Vagina (tissue), 2 donors: Measurements from ENCODE around the gene LCT. TPM values are rescaled to one million over a fixed set of nuclear protein-coding genes. Genes with fewer than 3 reads are reported as not detected.

ENCODE experiments used
- DNase-seq, 2 donors: peaks; one replicate each; pipeline ENCODE4 v3.0.0-alpha.2; 2017; ENCODE audit errors: extremely low spot score in 2 of 2
- H3K27ac ChIP-seq: fragments of 200-600 bp; sonication (generic); one replicate; pipeline ENCODE4 v1.5.1; 2019
- H3K27me3 ChIP-seq: fragments of 200-600 bp; sonication (generic); one replicate; pipeline ENCODE4 v1.5.1; 2019
- H3K36me3 ChIP-seq, 2 donors: fragments of 200-600 bp; sonication (generic); one replicate each; pipeline ENCODE4 v1.5.1; 2017 to 2019
- H3K4me1 ChIP-seq: fragments of 200-600 bp; sonication (generic); one replicate; pipeline ENCODE4 v1.5.1; 2019
- H3K4me3 ChIP-seq, 2 donors: fragments of 200-600 bp; sonication (generic); 1 replicate in 1 of 2; 2 replicates in 1 of 2; pipeline ENCODE4 v1.5.1; 2016 to 2019
- H3K9me3 ChIP-seq: fragments of 200-600 bp; sonication (generic); one replicate; pipeline ENCODE4 v1.5.1; 2019
- CTCF ChIP-seq, 3 experiments: fragments of 450-650 bp in 2 of 3; fragments of 200-600 bp in 1 of 3; sonication (generic) in 1 of 3; IDR thresholded peaks; one replicate each; pipeline ENCODE4 v1.5.1; 2017 to 2019; ENCODE audit warnings: antibody characterized with exemption in 3 of 3, mild to moderate bottlenecking in 2 of 3, moderate library complexity in 2 of 3
- POLR2A ChIP-seq, 2 donors: fragments of 450-650 bp; IDR thresholded peaks; one replicate each; pipeline ENCODE4 v1.6.1; 2017; ENCODE audit warnings: antibody characterized with exemption in 2 of 2, mild to moderate bottlenecking in 2 of 2, moderate library complexity in 2 of 2
- POLR2AphosphoS5 ChIP-seq, 2 donors: sonication (generic); formaldehyde crosslinking; IDR thresholded peaks; one replicate each; pipeline ENCODE4 v1.9.0; 2017; ENCODE audit warnings: antibody characterized with exemption in 2 of 2, mild to moderate bottlenecking in 2 of 2, low read depth in 1 of 2; ENCODE audit not compliant: insufficient read depth in 1 of 2
- intact Hi-C: fragments of 100-400 bp; cut with DNase I; formaldehyde crosslinking; loops from one replicate; pipeline ENCODE4 v1.15.1; 2023
- total RNA-seq: library from RNA; depleted of rRNA; stranded (reverse); fragments of >200 nt; gene quantifications from one replicate; pipeline ENCODE4 v1.2.3, GENCODE V29; 2016

LCT gene
- total RNA-seq, 1 donor from 2014 or later, result not detected

GRCh38 chr2:135825550-135826176 is 11.3 kb downstream of the LCT start:
- TF ChIP-seq POLR2AphosphoS5 (IDR thresholded peaks at IDR 0.05; ENCODE audit: insufficient read depth in 1 of 2, low read depth in 1 of 2), result no peak
- intact Hi-C loops, result no loop called here
- Histone ChIP-seq H3K27me3 (no peaks in the 10 kb centered on the region), H3K27ac (no peak overlapping the region), H3K4me3 (no peak overlapping the region), H3K36me3 (no peaks in the 10 kb centered on the region), H3K4me1 (no peaks in the 10 kb centered on the region), H3K9me3 (no peaks in the 10 kb centered on the region)
- DNase-seq, result no peak

- Histone ChIP-seq H3K27me3 (no peaks in the 10 kb centered on the region), H3K4me3 (no peak overlapping the region), H3K36me3 (no peaks in the 10 kb centered on the region), H3K4me1 (no peaks in the 10 kb centered on the region), H3K9me3 (no peaks in the 10 kb centered on the region), H3K27ac (no peak overlapping the region)
- no peak for TF ChIP-seq POLR2A (IDR thresholded peaks at IDR 0.05)
- no peak for TF ChIP-seq POLR2AphosphoS5 (IDR thresholded peaks at IDR 0.05; ENCODE audit: insufficient read depth in 1 of 2, low read depth in 1 of 2)
- no peak for TF ChIP-seq CTCF (IDR thresholded peaks at IDR 0.05)
- intact Hi-C loops, result no loop called here
- DNase-seq, result no peak
Observed at GRCh38 chr2:135825131-135825530, 11.9 kb downstream of the LCT start.

DNA sequence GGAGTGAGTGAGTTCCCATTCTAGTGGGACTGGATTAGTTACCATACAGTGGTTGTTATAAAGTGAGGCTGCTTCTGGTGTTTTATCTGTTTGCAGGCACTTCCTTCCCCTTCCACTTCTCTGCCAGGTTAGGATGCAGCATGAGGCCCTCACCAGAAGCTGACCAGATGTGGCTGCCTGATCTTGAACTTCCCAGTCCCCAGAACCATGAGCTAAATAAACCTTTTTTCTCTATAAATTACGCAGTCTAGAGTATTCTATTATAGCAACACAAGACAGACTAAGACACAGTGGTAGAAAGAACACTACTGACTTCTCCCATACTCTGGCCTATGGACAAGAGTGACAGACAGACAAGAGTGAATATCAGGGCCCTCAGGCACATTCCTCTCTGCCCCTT is 14.1 kb downstream of the LCT start:
- intact Hi-C loops, result no loop called here
- Histone ChIP-seq H3K27ac (no peak overlapping the region), H3K27me3 (no peaks in the 10 kb centered on the region), H3K9me3 (no peaks in the 10 kb centered on the region), H3K4me1 (no peaks in the 10 kb centered on the region), H3K36me3 (no peaks in the 10 kb centered on the region), H3K4me3 (no peak overlapping the region)
- no peak for TF ChIP-seq CTCF (IDR thresholded peaks at IDR 0.05)
- no peak for TF ChIP-seq POLR2A (IDR thresholded peaks at IDR 0.05)
- TF ChIP-seq POLR2AphosphoS5 (IDR thresholded peaks at IDR 0.05; ENCODE audit: insufficient read depth in 1 of 2, low read depth in 1 of 2), result no peak
- no peak for DNase-seq

- H3K36me3 ChIP-seq, result no peaks in the 10 kb centered on the region
- intact Hi-C loops, result no loop called here
- DNase-seq, result no peak
- no peak for TF ChIP-seq CTCF (IDR thresholded peaks at IDR 0.05)
- no peak for TF ChIP-seq POLR2AphosphoS5 (IDR thresholded peaks at IDR 0.05; ENCODE audit: insufficient read depth in 1 of 2, low read depth in 1 of 2)
- TF ChIP-seq POLR2A (IDR thresholded peaks at IDR 0.05), result no peak
- no peaks in the 10 kb centered on the region for H3K4me1 ChIP-seq
- H3K27me3 ChIP-seq, result no peaks in the 10 kb centered on the region
- no peak overlapping the region for H3K27ac ChIP-seq
- H3K4me3 ChIP-seq, result no peak overlapping the region
- H3K9me3 ChIP-seq, result no peaks in the 10 kb centered on the region
Observed at GRCh38 chr2:135821190-135821589, 15.8 kb downstream of the LCT start.

DNA sequence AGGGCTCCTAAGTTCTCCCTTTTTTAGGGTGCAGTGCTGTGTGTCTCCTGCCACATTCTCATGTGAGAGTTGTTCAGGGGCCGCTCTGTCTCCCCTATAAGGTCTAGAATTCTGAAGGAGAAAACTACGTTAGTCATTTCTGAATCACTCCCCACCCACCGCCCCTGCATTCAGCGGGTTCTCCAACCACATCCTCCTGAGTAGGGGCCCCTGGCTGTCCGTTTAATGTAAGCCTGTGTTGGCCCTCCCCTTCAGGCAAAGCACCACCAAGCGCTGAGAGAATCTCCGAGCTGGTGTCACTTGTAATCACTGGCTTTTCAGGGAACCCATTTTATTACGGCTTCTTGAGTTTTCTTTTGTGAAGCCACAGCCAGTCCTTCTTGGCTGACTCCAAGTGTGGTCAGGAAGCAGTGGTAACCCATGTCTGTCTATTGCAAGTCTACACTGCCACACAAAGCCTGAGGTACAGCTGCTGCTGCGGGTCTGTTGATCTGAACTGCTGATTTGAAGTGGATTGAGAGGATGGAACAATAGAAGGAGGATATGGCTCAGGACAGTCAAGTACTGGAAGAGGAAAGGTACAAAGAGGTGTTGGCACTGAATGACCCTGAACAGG is 16.9 kb downstream of the LCT start:
- H3K4me1 ChIP-seq, result no peaks in the 10 kb centered on the region
- no peak for DNase-seq
- no peak overlapping the region for H3K27ac ChIP-seq
- no peaks in the 10 kb centered on the region for H3K9me3 ChIP-seq
- no peaks in the 10 kb centered on the region for H3K27me3 ChIP-seq
- TF ChIP-seq POLR2A (IDR thresholded peaks at IDR 0.05) (no peak), POLR2AphosphoS5 (IDR thresholded peaks at IDR 0.05; ENCODE audit: insufficient read depth in 1 of 2, low read depth in 1 of 2) (no peak), CTCF (IDR thresholded peaks at IDR 0.05) (no peak)
- no peak overlapping the region for H3K4me3 ChIP-seq
- intact Hi-C loops, result no loop called here
- H3K36me3 ChIP-seq, result no peaks in the 10 kb centered on the region
